HG03039 (cell line): Measurements from ENCODE around the gene SETD1B.
A peak's percentile ranks its signal among the peaks of the same experiment; 100 is the strongest.
"Not testable (repeated sequence)": the region's sequence is repeated elsewhere in the genome, so short reads cannot be mapped to it uniquely, and the experiment has no call there.

Source experiments
- ATAC-seq: cut with Tn5 transposase; IDR thresholded peaks from one replicate; pipeline ENCODE4 v1.9.1; 2021; ENCODE audit warnings: mild to moderate bottlenecking, moderate library complexity; ENCODE audit not compliant: unreplicated experiment

SETD1B gene

GRCh38 chr12:121803861-121804416, at the start of gene SETD1B:
Gene SETD1B, plus strand, starts transcription at chr12:121804009. Its CDS starts 729 bp downstream, at chr12:121804738.
- ATAC-seq: no peak

GRCh38 chr12:121754836-121755235, 49.0 kb upstream of the SETD1B start:
- no peak for ATAC-seq

GRCh38 chr12:121755591-121755990, 48.2 kb upstream of the SETD1B start:
- no peak for ATAC-seq

GRCh38 chr12:121758536-121758935, 45.3 kb upstream of the SETD1B start:
- not testable (repeated sequence) for ATAC-seq

- no peak for ATAC-seq
Measured at GRCh38 chr12:121762269-121762668, 41.5 kb upstream of the SETD1B start.

GRCh38 chr12:121764808-121765207, 39.0 kb upstream of the SETD1B start:
- ATAC-seq: no peak

- ATAC-seq: no peak
Measured at GRCh38 chr12:121765573-121765972, 38.2 kb upstream of the SETD1B start.

- no peak for ATAC-seq
Measured at GRCh38 chr12:121766290-121767039, 37.3 kb upstream of the SETD1B start.

- no peak for ATAC-seq
Measured at GRCh38 chr12:121767525-121768016, 36.2 kb upstream of the SETD1B start.

GRCh38 chr12:121769297-121769830, 34.4 kb upstream of the SETD1B start:
- ATAC-seq: no peak

GRCh38 chr12:121769831-121770301, 33.9 kb upstream of the SETD1B start:
- no peak for ATAC-seq

GRCh38 chr12:121770388-121770787, 33.4 kb upstream of the SETD1B start:
- ATAC-seq: no peak

GRCh38 chr12:121770813-121771625, 32.8 kb upstream of the SETD1B start:
- no peak for ATAC-seq

GRCh38 chr12:121773011-121773777, 30.6 kb upstream of the SETD1B start:
- peak; percentile 66 for ATAC-seq

GRCh38 chr12:121774968-121775474, 28.8 kb upstream of the SETD1B start:
- ATAC-seq: no peak

- ATAC-seq: no peak
Measured at GRCh38 chr12:121775501-121775900, 28.3 kb upstream of the SETD1B start.

- ATAC-seq: peak; percentile 40
Measured at GRCh38 chr12:121776190-121777098, 27.4 kb upstream of the SETD1B start.

GRCh38 chr12:121778567-121779421, 25.0 kb upstream of the SETD1B start:
- ATAC-seq: no peak
